ENCODE measurements around the gene PSORS1C2. TPM values are rescaled to one million over a fixed set of nuclear protein-coding genes. Genes with fewer than 3 reads are reported as not detected.
A peak's percentile ranks its signal among the peaks of the same experiment; 100 is the strongest.

The PSORS1C2 gene
- total and polyA plus RNA-seq, 11 donors = not detected

DNA sequence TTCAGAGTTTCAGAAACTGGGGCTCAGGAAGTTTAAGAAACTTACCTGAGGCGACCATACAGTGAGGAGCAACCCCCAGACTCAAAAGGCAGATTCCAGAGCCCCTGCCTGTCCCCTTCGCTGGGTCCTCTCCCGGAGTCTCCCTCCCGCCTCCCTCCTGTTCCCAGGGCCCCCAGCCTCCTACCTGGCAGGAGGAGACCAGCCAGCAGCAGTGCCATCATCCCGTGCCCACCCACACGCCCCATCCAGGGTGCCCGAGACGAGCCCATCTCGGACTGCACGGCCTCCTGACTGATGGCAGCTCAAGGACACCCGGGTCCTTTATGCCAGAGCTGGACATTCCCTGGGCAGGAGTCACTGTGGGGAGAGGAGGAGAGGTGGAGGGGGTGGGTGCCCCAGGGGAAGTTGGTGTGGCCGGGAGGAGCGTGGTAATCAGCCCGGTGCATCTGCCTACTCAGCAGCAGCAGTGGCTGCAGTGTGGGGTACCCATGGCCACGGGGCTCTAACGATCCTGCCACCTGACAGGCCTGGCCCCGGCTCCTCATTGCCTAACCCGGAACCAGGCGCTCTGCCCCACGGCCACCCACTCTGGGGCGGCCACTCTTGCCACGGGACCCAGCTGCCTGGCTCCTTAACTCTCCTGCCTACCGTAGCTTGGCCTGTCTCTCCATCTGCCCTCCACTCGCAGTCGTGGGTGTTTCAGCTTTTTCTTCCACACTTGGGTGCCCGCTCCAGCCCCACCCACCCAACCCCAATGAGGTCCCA, 18.5 kb downstream of the PSORS1C2 start, which contains the start of gene CDSN:
TSS of gene CDSN (minus strand) at position 296 of the 765 bp plus-strand sequence. CDS start at position 269, 27 bp downstream.
- Histone ChIP-seq H3K36me3 (no peaks in the 10 kb centered on the region), H3K4me1 (peaks cover 10 to 55% (median 35%) of the 10 kb centered on the region in 12 donors), H3K9me3 (no peaks in the 10 kb centered on the region), H3K27ac (no peak within 1 kb of the TSS), H3K27me3 (no peaks in the 10 kb centered on the region), H3K4me3 (no peak within 1 kb of the TSS)
- DNase-seq = peak in 1 of 5 donors; percentile 62
- intact Hi-C loops (cut with DNase I) = no loop called here
- TF ChIP-seq POLR2A (IDR thresholded peaks at IDR 0.05) (no peak), CTCF (IDR thresholded peaks at IDR 0.05) (no peak)
- WGBS, 4 donors = 89 to 91% (median 90%) methylated on average over 24 to 26 of the region's 26 CpGs
- ATAC-seq = no peak

DNA sequence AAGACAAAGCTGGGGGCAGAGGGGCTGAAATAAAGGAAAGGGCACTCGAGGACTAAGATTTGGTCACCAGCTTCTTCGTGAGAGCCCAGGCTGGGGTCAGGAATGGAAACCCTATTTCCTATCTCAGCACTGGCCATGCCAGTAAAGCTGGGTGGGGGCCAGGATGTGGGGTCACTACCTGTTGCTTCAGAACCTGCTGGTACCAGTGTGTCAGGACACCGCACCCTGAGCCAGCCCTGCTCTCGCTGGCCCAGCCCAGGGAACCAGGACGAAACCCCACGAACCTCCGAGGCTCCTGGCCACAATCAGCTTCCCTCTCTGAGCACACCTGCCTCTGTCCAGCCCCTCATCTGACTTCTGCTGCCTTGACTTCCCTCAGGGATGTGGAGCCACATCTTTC, 20.7 kb downstream of the PSORS1C2 start:
- no peaks in the 10 kb centered on the region for H3K9me3 ChIP-seq
- WGBS, 4 donors = 87 to 93% (median 91%) methylated on average over 7 of the region's 7 CpGs
- intact Hi-C loops (cut with DNase I) = no loop called here
- no peaks in the 10 kb centered on the region for H3K36me3 ChIP-seq
- no peak overlapping the region for H3K4me3 ChIP-seq
- peak in 1 of 5 donors; percentile 36 for DNase-seq
- H3K27me3 ChIP-seq = no peaks in the 10 kb centered on the region
- TF ChIP-seq CTCF (IDR thresholded peaks at IDR 0.05) (no peak), POLR2A (IDR thresholded peaks at IDR 0.05) (no peak)
- H3K4me1 ChIP-seq = peaks cover 7 to 59% (median 43%) of the 10 kb centered on the region in 12 donors
- H3K27ac ChIP-seq = no peak overlapping the region
- no peak for ATAC-seq

GRCh38 chr6:31116661-31117385, 22.0 kb downstream of the PSORS1C2 start:
- Histone ChIP-seq H3K36me3 (no peaks in the 10 kb centered on the region), H3K4me3 (peak overlapping the region in 8 of 12 donors; percentile 19 to 47 (median 24)), H3K27ac (peak overlapping the region in 9 of 12 donors; percentile 6 to 71 (median 55)), H3K9me3 (no peaks in the 10 kb centered on the region), H3K4me1 (peaks cover 0 to 46% (median 33%) of the 10 kb centered on the region in 12 donors), H3K27me3 (no peaks in the 10 kb centered on the region)
- TF ChIP-seq POLR2A (IDR thresholded peaks at IDR 0.05) (peak in 1 of 2 donors; percentile 13), CTCF (IDR thresholded peaks at IDR 0.05) (no peak)
- ATAC-seq (peak in 3 of 4 donors; percentile 3 to 64 (median 21)), DNase-seq (peak in 3 of 5 donors; percentile 46 to 60 (median 53))
- WGBS, 4 donors = 51 to 58% (median 55%) methylated on average over 19 of the region's 19 CpGs
- intact Hi-C loops (cut with DNase I) = no loop called here
